SU-DHL-6 (cell line): ENCODE measurements around the gene ALPK1.

Experiments used
- H2AFZ ChIP-seq: fragments of 200-600 bp; sonication (generic); 2 replicates; pipeline ENCODE4 v1.6.1; 2014; ENCODE audit warnings: low read depth, mild to moderate bottlenecking, moderate library complexity, mixed read lengths, antibody characterized with exemption, low read length; ENCODE audit not compliant: severe bottlenecking
- H3F3A ChIP-seq: fragments of 200-600 bp; shearing (Covaris generic); 2 replicates; pipeline ENCODE4 v1.6.0; 2016; ENCODE audit warnings: antibody characterized with exemption, mild to moderate bottlenecking; ENCODE audit not compliant: insufficient read depth
- H3K27ac ChIP-seq: fragments of 200-600 bp; sonication (generic); 2 replicates; pipeline ENCODE4 v1.5.1; 2016; ENCODE audit warnings: low read depth, mild to moderate bottlenecking, low read length, moderate library complexity, mixed read lengths
- H3K27me3 ChIP-seq: fragments of 200-600 bp; sonication (generic), shearing (Covaris generic); 2 replicates; pipeline ENCODE4 v1.6.0; 2014; ENCODE audit warnings: mild to moderate bottlenecking, low read length
- H3K36me3 ChIP-seq: fragments of 200-600 bp; sonication (generic); 2 replicates; pipeline ENCODE4 v1.6.1; 2014; ENCODE audit warnings: mild to moderate bottlenecking, low read length, mixed read lengths
- H3K4me2 ChIP-seq: fragments of 300-600, 200-600 bp; shearing (Covaris generic), sonication (generic); 2 replicates; pipeline ENCODE4 v1.6.0; 2014; ENCODE audit warnings: low read length, low read depth, mild to moderate bottlenecking; ENCODE audit not compliant: poor library complexity, severe bottlenecking
- H3K4me3 ChIP-seq: fragments of 200-600 bp; sonication (generic); 2 replicates; pipeline ENCODE4 v1.5.1; 2014; ENCODE audit warnings: antibody characterized with exemption, low read length, mild to moderate bottlenecking, mixed read lengths; ENCODE audit not compliant: insufficient read depth, poor library complexity, severe bottlenecking
- H3K79me2 ChIP-seq: fragments of 200-600 bp; sonication (generic); 2 replicates; pipeline ENCODE4 v1.6.1; 2014; ENCODE audit warnings: mild to moderate bottlenecking, low read length, moderate library complexity; ENCODE audit not compliant: insufficient read depth
- H3K9ac ChIP-seq: fragments of 200-600 bp; sonication (generic); 2 replicates; pipeline ENCODE4 v1.7.0; 2014; ENCODE audit warnings: mild to moderate bottlenecking, low read length
- H3K9me2 ChIP-seq: fragments of 200-600 bp; sonication (generic); replicated peaks from 2 replicates; pipeline ENCODE4 v1.6.1; 2014; ENCODE audit warnings: low read length; ENCODE audit not compliant: insufficient read depth
- H3K9me3 ChIP-seq: fragments of 200-600 bp; sonication (generic); 2 replicates; pipeline ENCODE4 v1.6.1; 2014; ENCODE audit warnings: low read length, mixed read lengths; ENCODE audit not compliant: insufficient read depth
- H4K20me1 ChIP-seq: fragments of 200-600 bp; sonication (generic); 2 replicates; pipeline ENCODE4 v1.6.1; 2014; ENCODE audit warnings: low read depth, mild to moderate bottlenecking, antibody characterized with exemption, low read length, moderate library complexity, mixed read lengths
- EZH2phosphoT487 ChIP-seq: fragments of 200-600 bp; sonication (generic), shearing (Covaris generic); conservative IDR thresholded peaks from 2 replicates; pipeline ENCODE4 v1.6.1; 2018; ENCODE audit warnings: mild to moderate bottlenecking, antibody characterized with exemption, low read length, moderate library complexity, mixed read lengths
- TF ChIP-seq, protein P1 (sequence below): fragments of 200-600 bp; sonication (generic); IDR thresholded peaks from one replicate; pipeline ENCODE4 v1.5.1; 2017; ENCODE audit warnings: antibody characterized with exemption, mild to moderate bottlenecking, low read length, moderate library complexity; ENCODE audit not compliant: insufficient read depth, poor library complexity, severe bottlenecking

ALPK1 gene

DNA sequence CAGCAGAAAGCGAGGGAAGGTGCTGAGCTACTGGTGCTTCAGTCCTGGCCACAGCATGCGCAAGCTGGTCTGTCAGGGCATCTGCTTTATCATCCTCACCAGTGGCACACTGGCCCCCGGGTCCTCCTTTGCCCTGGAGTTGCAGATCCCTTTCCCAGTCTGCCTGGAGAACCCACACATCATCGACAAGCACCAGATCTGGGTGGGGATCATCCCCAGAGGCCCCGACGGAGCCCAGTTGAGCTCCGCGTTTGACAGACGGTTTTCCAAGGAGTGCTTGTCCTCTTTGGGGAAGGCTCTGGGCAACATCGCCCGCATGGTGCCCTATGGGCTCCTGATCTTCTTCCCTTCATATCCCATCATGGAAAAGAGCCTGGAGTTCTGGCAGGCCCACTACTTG, 60.3 kb downstream of the ALPK1 start:
- Histone ChIP-seq H3F3A (no peaks in the 10 kb centered on the region), H3K9me2 (no peaks in the 10 kb centered on the region), H4K20me1 (no peaks in the 10 kb centered on the region), H3K4me3 (no peak overlapping the region), H3K36me3 (no peaks in the 10 kb centered on the region), H3K27me3 (no peaks in the 10 kb centered on the region), H2AFZ (no peak overlapping the region), H3K4me2 (no peak overlapping the region), H3K9me3 (no peaks in the 10 kb centered on the region), H3K9ac (no peak overlapping the region), H3K27ac (no peak overlapping the region), H3K79me2 (no peaks in the 10 kb centered on the region)
- TF ChIP-seq, protein P1, sequence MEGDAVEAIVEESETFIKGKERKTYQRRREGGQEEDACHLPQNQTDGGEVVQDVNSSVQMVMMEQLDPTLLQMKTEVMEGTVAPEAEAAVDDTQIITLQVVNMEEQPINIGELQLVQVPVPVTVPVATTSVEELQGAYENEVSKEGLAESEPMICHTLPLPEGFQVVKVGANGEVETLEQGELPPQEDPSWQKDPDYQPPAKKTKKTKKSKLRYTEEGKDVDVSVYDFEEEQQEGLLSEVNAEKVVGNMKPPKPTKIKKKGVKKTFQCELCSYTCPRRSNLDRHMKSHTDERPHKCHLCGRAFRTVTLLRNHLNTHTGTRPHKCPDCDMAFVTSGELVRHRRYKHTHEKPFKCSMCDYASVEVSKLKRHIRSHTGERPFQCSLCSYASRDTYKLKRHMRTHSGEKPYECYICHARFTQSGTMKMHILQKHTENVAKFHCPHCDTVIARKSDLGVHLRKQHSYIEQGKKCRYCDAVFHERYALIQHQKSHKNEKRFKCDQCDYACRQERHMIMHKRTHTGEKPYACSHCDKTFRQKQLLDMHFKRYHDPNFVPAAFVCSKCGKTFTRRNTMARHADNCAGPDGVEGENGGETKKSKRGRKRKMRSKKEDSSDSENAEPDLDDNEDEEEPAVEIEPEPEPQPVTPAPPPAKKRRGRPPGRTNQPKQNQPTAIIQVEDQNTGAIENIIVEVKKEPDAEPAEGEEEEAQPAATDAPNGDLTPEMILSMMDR, result no peak
- TF ChIP-seq EZH2phosphoT487, result no peak

DNA sequence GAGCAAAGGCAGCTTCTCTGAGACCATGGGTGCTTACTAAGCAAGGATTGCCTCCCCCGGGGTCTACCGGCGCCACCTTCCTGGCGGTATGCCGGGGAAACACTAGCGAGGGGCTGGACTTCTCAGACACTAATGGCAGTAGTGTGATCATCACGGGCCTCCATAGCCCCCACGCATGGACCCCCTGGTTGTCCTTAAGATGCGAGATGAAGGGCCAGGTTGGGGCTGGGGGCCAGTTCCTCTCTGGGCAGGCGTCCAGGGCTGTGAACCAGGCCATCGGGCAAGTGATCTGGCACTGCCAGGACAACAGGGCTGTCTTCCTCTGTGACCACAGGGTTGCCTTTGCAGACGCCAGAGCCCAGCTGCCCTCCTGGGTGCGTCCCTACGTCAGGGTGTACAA, 60.7 kb downstream of the ALPK1 start:
- H3K9me2 ChIP-seq, result no peaks in the 10 kb centered on the region
- no peaks in the 10 kb centered on the region for H3K27me3 ChIP-seq
- no peaks in the 10 kb centered on the region for H3F3A ChIP-seq
- H3K27ac ChIP-seq, result no peak overlapping the region
- no peaks in the 10 kb centered on the region for H4K20me1 ChIP-seq
- H3K9me3 ChIP-seq, result no peaks in the 10 kb centered on the region
- H3K9ac ChIP-seq, result no peak overlapping the region
- H3K36me3 ChIP-seq, result no peaks in the 10 kb centered on the region
- no peak overlapping the region for H2AFZ ChIP-seq
- H3K4me2 ChIP-seq, result no peak overlapping the region
- no peak overlapping the region for H3K4me3 ChIP-seq
- no peak for TF ChIP-seq EZH2phosphoT487
- TF ChIP-seq, protein P1, result no peak
- H3K79me2 ChIP-seq, result no peaks in the 10 kb centered on the region

DNA sequence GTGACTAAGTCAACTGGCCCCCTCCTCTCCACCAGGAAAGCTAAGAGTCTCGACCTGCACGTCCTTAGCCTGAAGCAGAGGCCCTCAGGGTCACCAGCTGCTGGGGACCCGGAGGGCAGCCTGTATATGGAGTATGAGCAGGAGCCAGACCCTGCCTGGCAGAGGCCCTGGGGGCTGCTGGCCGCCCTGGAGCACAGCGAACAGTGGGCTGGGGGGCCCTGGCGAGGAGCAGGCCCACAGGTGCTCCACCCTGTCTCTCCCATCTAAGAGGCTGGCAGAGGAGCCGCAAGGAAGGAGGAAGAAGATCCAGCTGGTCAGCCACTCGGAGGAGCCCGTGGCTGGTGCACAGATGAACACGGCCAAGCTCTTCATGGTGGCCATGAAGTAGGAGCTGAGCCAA, 61.2 kb downstream of the ALPK1 start:
- H4K20me1 ChIP-seq, result no peaks in the 10 kb centered on the region

More for the DNA sequence above, 61.2 kb downstream of the ALPK1 start:
- no peak overlapping the region for H3K9ac ChIP-seq
- no peaks in the 10 kb centered on the region for H3K79me2 ChIP-seq
- H3K4me2 ChIP-seq, result no peak overlapping the region
- no peaks in the 10 kb centered on the region for H3K9me2 ChIP-seq
- no peak overlapping the region for H3K4me3 ChIP-seq
- H3K27ac ChIP-seq, result no peak overlapping the region
- H2AFZ ChIP-seq, result no peak overlapping the region
- no peaks in the 10 kb centered on the region for H3K36me3 ChIP-seq
- no peaks in the 10 kb centered on the region for H3K9me3 ChIP-seq
- H3F3A ChIP-seq, result no peaks in the 10 kb centered on the region
- no peak for TF ChIP-seq EZH2phosphoT487
- TF ChIP-seq, protein P1, result no peak
- H3K27me3 ChIP-seq, result no peaks in the 10 kb centered on the region
